Endothelial cell of umbilical vein (primary cell): ENCODE results near the gene TEF.

ENCODE experiments used
- EZH2 ChIP-seq: IDR thresholded peaks from 2 replicates; pipeline ENCODE4 v1.6.1; 2012; ENCODE audit warnings: borderline replicate concordance, low read depth, mild to moderate bottlenecking, moderate library complexity, low read length, inconsistent platforms; ENCODE audit not compliant: severe bottlenecking
- GATA2 ChIP-seq: IDR thresholded peaks from 2 replicates; pipeline ENCODE4 v1.7.0; 2011; ENCODE audit warnings: low read depth, mild to moderate bottlenecking, moderate library complexity, mixed read lengths, low read length; ENCODE audit not compliant: insufficient read length, insufficient read depth
- JUN ChIP-seq: IDR thresholded peaks from 2 replicates; pipeline ENCODE4 v1.6.1; 2011; ENCODE audit warnings: borderline replicate concordance, low read depth; ENCODE audit not compliant: insufficient read length, insufficient read depth
- POLR2A ChIP-seq: IDR thresholded peaks from 2 replicates; pipeline ENCODE4 v1.6.1; 2012; ENCODE audit warnings: low read depth, mild to moderate bottlenecking, control low read depth, low read length
- POLR2AphosphoS5 ChIP-seq: IDR thresholded peaks from 2 replicates; pipeline ENCODE4 v1.6.1; 2012; ENCODE audit warnings: low read depth, mild to moderate bottlenecking, control low read depth, low read length, moderate library complexity; ENCODE audit not compliant: insufficient read depth
- TF ChIP-seq, protein P1 (sequence below), 2 donors: IDR thresholded peaks; 1 replicate in 1 of 2; 2 replicates in 1 of 2; pipeline ENCODE4 v1.5.1; 2011; ENCODE audit warnings: low read length in 2 of 2, mild to moderate bottlenecking in 2 of 2, moderate library complexity in 2 of 2, control low read depth in 1 of 2, inconsistent platforms in 1 of 2, low read depth in 1 of 2; ENCODE audit not compliant: insufficient read depth in 1 of 2; ENCODE audit errors: extremely low read depth in 1 of 2

DNA sequence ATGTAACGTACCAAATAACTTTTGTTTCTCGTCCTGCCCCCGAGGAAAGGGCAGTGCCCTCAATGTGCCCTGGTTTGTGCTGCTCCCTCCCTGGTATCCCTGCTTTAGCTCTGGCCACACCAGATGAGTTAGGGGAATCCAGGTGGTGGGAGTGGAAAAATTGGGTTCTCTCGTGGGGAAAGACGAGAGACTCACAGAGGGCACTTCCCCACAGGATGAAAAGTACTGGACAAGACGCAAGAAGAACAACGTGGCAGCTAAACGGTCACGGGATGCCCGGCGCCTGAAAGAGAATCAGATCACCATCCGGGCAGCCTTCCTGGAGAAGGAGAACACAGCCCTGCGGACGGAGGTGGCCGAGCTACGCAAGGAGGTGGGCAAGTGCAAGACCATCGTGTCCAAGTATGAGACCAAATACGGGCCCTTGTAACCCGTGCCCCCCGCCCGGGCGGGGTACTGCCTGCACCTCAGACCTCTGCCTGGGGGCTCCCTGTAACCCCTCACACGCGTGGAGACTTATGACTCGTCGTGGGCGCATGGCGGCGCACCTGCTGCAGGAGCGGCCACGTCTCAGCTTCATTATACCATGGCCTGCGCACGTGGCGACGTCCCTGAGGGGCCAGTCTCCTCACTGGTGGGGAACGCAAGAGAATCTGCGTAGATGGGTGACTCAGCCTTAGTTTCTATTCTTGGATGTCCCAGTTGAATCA lies 13.9 kb downstream of the TEF start:
- TF ChIP-seq, protein P1, sequence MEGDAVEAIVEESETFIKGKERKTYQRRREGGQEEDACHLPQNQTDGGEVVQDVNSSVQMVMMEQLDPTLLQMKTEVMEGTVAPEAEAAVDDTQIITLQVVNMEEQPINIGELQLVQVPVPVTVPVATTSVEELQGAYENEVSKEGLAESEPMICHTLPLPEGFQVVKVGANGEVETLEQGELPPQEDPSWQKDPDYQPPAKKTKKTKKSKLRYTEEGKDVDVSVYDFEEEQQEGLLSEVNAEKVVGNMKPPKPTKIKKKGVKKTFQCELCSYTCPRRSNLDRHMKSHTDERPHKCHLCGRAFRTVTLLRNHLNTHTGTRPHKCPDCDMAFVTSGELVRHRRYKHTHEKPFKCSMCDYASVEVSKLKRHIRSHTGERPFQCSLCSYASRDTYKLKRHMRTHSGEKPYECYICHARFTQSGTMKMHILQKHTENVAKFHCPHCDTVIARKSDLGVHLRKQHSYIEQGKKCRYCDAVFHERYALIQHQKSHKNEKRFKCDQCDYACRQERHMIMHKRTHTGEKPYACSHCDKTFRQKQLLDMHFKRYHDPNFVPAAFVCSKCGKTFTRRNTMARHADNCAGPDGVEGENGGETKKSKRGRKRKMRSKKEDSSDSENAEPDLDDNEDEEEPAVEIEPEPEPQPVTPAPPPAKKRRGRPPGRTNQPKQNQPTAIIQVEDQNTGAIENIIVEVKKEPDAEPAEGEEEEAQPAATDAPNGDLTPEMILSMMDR (IDR thresholded peaks at IDR 0.05; ENCODE audit: extremely low read depth in 1 of 2, insufficient read depth in 1 of 2, low read depth in 1 of 2, low read length in 2 of 2): no peak
- no peak for TF ChIP-seq POLR2AphosphoS5
- no peak for TF ChIP-seq EZH2
- no peak for TF ChIP-seq GATA2
- TF ChIP-seq JUN: no peak
- no peak for TF ChIP-seq POLR2A
